HG03108 (cell line): ENCODE data around the gene ANKFN1.

Experiments
- ATAC-seq: cut with Tn5 transposase; IDR thresholded peaks from one replicate; pipeline ENCODE4 v1.9.1; 2021; ENCODE audit warnings: moderate library complexity; ENCODE audit not compliant: unreplicated experiment

ANKFN1 gene

DNA sequence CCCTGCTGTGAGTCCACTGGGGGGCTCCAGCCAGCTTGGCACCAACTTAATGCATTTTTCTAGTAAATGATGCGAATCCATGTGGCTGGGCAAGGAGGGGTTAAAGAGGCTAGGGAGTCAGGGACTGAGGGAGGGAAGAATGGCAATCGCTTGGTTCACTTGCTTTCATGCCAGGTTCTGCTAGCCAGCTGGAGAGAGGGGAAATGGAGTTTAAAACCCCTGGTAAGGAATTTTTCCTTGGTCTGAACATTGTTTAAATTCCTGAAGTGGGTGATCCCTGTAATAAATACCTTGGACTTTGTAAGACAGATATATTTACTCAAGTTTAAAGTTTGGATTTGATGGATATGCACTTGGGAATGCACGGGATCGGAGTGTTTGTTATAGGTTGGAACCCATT, 22.8 kb downstream of the ANKFN1 start:
- ATAC-seq, result no peak

DNA sequence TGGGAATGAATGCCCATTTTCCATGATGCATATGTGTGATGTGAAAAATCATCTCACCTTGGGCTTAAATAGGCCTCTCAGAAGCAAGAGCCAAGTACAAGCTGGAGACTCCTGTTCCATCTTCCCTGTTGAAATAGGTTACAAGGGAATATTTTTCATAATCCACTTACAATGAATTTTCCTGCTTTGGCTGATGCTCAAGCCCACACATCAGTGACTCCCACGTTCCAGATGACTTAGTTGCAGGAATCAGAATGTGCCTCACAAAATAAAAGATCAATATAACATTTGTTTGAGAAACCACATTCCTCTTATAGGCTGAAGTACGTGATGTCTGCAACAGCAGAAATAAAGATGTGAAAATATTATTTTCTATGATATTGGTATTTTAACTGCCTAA, 24.1 kb downstream of the ANKFN1 start:
- no peak for ATAC-seq

DNA sequence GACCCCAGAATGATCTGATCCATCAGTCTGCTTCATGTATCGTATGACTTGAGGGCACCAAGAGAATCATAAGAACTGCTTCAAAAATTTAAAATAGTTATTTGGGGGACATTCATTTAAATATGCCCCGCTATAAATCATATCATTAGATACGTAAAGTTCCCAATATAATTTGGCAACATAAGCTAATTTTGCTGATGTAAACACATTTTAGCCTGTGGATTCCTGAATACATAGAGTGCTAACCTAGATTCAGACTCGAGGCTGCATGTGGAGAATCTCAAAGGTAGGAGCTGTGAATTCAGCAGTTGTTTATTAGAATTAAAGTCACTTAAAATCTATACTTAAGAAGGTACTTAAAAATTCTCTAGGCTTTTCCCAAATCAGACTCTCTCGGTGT, 24.9 kb downstream of the ANKFN1 start:
- ATAC-seq, result no peak

DNA sequence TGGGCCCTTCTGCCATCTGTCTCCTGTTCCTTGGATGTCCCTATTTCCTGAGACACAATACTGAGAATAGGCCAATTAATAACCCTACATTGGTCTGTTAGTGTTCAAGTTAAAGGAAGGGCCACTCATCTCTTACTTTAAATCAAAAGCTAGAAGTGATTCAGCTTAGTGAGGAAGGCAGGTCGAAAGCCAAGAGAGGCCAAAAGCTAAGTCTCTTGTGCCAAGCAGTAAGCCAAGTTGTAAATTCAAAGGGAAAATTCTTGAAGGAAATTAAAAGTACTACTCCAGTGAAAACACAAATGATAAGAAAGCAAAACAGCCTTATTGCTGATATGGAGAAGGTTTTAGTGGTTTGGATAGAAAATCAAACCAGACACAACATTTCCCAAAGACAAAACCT, 28.8 kb downstream of the ANKFN1 start:
- ATAC-seq, result no peak

DNA sequence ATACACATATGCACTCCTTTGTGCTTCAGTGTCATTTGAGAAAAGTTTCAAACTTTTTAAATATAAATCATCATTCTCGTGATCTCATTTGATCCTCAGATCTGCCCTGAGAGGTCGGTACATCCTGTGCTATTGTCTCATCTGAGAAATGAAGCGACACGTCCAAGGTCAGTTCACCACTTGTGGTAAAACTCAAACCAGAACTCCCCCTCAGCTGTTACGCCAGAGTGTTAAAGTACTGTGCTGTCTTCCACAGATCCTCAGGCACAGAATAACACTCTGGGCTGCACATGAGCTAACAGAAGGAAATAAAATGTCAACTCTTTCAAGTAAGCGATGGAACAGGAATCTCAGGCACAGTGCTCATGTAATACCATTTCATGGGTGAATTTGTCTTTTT, 31.4 kb downstream of the ANKFN1 start:
- ATAC-seq, result no peak

DNA sequence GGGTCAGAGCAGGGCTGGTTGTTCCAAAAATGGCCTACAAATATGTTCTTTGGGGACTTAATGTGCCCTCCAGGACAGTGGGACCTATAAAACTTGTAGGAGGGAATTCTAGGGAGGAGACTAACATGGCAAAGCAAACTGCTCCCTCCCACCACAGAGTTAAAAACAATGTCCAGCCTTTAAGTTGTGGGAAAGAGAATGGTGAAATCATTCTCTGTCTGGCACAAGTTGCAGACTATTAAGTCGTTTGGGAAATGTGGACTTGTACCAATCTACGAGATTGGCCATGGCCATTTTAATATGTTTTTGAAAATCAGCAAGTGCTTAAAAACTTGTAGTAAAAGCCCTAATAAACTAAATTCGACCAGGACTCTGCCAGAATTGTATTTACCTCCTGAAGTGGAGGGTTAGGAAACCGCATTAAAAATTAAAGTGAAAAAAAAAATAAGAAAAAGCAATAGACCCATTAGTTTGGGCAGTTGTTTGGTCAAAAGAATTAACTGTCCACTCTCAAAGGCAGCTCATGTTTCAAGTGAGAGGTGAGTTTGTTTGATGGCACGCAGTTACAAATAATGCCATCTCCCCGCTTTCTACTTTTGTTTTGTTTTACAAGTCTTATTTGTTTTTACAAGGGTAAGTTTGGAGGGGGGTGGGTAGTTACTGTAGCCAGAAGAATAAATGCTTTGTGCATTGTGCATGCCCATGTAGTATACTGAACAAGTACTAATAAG, 32.4 kb downstream of the ANKFN1 start:
- no peak for ATAC-seq

DNA sequence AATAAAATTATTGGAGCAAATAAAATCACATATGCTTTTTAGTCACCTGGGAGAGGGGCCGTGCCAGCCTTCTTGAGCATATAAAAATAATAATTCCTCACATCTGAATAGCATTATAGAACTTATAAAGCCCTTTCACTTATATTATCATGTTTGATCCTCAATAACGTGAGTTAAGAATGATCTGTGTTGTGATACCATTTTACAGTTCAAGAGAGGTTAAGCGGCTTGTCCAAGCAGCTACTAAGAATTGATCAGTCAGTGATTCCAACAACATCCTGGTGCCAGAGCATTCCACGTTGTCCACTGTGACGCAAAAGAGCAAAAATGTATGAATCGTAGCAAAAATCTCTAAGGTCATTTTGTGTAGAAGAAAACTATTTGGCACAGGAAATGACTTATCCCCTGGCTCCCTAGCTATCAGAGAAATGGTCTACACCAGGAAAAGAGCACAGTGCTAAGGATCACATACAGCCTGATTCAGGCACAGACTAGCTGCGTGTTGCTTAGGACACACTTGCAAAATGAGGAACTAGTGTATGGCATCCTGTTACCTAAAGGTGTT, 33.0 kb downstream of the ANKFN1 start:
- ATAC-seq, result no peak

DNA sequence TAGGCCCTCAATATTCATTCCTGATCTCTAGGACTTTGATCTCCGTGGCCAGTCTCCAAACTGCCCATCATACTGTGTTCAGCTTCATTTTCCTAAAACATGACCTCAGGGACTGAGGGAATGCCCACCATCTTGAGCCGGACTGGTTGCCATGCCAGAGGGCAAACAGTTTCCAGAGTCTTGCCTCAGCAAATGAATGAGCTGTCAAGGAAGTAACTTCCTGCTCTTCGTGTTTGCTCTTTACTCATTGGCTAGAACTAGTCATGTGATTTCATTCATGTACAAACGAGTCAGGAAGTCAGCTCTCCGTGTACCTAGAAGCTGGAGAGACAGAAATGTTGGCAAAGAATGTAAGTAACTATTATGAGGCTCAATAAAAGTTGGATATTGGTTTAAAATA, 50.2 kb downstream of the ANKFN1 start:
- ATAC-seq, result no peak

DNA sequence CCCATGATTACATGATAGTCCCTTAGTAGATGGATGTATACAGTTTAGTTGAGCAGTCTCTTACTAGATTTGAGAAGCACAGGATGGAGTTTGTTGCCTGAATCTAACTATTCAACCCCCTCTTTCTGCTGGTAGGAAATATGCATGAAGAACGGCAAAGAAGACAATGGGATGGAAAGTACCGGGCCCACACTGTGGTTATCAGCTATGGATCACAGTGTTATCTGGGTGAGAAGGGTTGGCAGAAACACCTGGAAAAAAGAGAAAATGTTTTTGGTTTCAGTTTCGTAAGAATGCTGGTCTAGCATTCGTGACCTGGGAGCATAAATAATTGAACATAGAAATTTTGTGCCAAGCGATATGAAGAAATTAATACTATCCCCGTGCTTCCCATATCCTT, 53.1 kb downstream of the ANKFN1 start:
- no peak for ATAC-seq

DNA sequence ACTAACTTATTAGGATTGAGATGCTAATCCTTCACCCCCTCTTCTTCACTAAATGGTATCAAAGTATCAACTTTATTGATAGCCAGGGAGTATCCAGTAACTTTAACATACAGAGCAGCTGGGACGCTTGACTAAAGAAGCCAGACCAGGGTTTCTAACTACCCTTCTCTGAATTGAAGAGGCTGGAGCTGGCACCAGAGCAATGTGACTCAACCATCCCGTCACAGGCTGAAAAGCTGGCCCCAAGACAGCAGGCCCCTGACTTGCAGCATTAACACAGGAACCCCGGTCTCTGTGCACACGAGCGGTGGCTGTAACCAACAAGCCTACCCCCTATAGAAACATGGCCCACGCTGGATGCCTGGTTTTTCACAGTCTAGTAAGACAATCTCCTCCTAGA, 59.8 kb downstream of the ANKFN1 start:
- ATAC-seq, result no peak

DNA sequence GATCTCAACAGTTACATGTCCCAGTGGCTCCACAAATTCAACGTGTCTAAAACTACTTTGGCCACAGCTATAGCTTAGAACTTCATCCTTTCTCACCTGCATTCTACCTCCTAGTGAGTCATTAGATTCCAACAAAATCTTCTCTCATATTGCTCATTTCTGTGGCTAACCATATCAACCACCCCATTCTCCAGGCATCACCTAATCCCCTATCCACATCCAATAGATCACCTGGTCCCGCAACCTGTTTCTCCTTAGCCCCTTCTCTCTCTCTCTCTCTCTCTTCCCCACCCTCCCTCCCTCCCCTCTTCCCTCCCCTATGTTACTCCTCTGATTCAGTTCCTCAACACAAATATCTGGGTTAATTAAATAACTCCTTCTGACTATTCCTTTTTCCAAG, 64.6 kb downstream of the ANKFN1 start:
- no peak for ATAC-seq

DNA sequence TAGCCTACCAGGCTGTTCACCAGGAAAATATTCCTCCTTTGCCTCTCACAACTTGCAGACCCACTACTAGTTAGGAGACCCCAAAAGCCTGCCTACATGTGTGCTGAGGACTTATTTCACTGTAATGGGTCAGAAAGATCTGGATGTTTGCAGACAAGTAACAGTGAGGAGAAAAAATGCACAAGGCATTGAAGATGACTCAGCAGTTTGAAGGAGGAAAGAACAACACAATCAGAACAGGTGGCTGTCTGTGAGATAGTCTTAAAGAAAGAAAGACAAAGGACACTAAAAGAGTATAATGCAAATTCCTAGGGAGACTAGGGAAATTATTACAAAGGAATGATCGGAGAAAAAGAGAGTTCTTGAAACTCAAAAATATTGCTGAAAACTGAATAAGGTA, 69.0 kb downstream of the ANKFN1 start:
- no peak for ATAC-seq

DNA sequence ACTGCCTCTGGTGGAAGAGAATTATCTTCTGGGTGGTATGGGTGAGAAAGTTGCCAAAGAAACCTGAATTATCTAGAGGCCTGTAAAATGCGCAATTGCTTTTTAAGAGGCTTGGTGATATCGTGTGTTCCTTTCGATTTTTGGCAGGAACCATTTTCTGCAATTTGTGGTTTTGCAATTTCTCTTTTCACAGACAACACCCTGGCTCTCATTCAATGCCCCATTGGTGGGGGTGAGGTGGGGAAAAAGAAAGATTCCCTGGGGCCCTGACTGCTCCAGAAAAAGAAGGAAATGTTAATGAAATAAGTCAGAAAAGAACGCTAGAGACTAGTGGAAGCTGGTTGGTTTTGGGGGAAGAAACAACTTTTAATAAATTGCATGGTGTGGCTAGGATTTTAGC, 77.4 kb downstream of the ANKFN1 start:
- ATAC-seq, result no peak

DNA sequence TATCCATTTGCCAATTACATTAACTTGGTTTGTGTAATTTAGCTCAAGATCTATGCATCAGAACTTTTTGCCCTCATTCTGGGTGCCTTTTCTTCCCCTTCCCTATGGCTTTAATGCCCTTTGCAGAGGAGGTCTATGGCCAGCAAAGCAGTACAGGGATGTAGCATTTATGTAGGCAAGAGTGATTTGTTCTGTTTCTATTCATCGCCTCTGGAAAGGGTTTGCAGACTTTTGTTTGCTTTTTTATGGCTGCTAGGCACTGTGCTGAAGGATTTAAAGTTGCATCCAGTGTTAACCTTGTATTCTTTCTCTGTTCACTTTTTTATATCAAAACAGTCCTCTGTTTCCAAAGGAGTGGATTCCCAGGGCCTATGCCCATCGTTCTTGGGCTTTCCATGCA, 78.0 kb downstream of the ANKFN1 start:
- no peak for ATAC-seq

DNA sequence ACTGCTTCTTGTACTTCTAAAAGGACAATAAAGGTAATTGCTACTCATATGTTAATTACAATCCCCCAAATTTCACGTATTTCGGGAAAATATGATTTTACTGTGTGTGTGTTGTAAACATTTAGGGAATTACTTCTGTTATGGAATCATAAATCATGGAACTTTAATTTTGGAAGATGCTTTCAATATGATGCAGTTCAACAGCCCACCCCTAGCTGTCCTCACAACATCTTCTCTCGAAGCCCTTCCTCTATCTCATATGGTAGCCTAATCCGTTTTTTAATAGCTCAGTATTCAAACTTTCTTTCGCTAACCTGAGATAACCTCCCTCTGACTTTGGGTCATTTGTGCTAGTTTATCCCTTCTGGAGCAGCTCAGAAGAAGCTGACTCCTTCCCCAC, 78.4 kb downstream of the ANKFN1 start:
- ATAC-seq, result no peak

DNA sequence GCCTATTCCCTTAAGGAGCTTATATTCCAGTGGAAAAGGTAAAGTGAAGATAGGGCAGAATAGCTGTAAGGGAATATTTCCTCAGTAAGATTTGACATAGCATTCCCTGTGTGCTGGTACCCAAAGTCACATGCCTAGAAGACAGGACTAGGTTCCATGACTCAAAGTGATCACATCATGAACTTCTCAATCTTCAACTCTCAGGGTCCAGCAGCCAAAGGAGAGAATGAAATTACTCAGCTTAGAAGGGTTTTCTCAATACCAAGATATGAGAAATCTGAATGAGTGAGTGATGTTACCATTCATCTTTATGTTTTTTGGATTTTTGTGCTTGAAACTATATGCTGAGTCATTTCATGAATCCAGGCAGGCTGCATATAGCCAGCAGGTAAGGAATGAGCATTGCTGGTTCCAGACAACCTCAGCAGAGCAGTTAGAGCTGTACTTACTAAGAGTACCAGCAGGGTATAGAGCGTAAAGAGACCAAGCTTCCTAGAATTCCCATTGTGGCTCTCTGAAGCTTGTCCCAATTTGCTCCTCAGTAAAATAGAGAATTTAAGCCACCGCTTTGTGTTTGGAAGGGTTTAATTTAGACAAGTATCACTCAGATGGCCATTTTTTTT, 91.1 kb downstream of the ANKFN1 start:
- ATAC-seq, result no peak

DNA sequence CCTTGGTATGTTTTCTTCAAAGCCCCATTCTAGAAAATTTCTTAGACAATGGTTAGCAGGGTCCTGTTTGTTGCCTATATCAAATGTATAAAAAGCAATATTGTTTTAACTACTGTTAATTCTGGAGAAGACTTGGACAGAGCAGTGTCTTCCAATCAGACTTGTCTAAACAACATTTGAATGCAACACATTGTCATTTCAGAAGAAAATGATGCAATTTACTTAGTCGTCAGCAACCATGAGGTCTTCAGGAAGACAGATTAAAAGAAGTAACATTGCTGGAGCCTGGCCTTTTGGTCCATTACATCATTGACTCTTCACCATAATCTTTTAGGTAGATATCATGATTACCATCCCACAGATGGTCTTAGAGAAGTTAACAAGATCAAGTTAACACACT, 94.5 kb downstream of the ANKFN1 start:
- no peak for ATAC-seq

DNA sequence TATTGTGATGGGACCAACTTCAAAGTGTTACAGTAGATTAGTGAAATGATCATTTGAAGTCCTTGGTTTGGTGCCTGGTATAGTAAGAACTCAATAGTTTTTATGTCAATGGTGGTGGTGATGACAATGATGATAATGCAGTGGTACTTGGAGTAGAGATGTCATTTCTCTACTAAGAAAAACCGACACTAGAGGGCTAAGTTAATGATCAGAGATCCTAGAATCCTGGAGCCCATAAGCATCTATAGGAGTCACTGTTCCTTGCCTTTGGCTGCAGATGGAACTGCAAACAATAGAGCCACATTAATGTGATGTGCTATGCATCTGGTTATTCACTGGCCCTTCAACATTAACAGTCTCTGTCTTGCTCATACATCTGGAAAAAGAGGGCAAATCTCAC, 103.8 kb downstream of the ANKFN1 start:
- ATAC-seq, result no peak

DNA sequence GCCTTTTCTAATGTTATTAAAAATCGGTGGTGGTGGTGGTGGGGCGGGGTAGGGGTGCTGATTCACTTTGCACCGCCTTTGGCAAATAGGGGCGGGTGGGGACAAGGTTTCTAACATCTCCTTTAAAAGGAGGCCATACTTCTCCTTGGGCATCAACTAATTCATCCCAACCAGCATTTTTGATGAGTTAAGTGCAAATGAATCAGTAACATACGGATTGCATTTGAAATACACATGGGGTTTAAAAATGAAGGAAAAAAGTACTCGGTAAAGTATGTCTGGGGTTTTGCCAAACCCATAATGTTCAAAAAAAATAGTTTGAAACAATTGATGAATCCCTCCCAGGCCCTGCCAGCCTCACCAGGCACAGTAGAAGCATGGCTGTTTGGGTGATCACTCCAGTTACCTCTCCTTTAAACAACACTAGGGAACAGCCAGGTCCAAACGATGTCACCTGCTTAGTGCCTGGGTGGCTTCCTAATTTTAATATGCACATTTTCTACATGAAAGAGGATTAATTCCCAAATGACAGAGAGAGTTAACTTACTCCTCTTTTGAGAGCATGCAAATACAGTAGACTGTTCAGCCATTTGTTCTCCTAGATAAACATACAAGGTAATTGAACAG, 107.2 kb downstream of the ANKFN1 start:
- ATAC-seq, result no peak

DNA sequence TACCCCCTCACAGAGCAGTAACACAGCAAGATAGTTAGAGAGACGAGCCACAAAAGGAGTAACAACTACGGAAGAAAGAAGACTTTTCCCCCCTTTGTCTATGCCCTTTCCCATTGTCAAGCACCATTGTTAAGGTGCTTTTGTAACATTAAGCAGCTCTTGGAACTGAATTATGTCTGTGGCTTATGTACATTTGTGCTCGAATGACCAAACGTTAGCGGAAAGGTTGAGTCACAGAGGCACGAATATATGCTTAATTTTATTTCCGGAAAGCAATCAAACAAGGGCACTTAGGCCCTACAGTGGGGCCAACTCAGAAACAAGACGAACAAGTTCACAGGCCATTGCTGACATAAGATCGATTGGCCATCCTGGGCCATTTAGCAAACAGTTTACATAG, 109.5 kb downstream of the ANKFN1 start:
- ATAC-seq, result no peak

DNA sequence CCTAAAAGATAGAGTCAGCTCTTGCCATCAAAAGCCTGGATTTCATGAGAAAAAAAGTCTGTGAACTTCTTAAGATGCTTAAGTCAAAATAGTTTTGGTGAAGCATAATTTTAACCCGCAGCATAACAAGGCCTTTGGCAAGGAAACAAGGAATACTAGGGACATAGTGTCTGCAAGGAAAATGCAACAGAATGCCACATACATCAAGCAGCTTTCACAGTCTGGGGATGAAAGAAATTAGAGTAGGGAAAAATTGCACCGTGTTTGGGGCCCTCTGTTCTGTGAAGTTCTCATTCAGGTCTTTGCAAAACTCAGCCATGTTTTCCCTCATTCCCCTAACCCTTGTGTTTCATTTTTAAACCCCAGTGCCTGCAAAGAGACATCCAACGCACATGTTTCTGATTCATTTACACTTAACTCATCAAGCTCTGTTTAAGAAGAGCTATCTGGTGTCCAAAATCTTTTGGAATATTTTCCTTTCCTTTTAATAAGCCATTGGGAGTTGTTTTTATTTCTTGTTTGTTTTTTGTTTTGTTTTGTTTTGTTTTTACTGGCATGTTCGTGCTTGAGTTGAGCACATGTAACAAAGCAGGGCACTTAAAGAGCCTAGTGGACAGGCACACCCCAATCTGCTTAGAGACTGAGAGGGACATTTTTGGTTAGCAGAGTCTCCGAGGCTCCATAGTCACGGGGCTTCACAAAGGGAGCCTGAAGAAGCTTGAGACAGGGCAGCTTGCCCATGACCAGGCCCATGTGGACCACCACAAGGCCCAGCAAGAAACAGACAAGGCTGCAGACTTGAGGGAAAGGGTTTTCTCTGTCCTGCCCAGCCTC, 116.5 kb downstream of the ANKFN1 start:
- no peak for ATAC-seq
